GM12865 (cell line): ENCODE measurements around the gene BPIFA2.

Experiments used
- DNase-seq: peaks from one replicate; pipeline ENCODE4 v3.0.0; 2010; ENCODE audit warnings: low read depth
- H3K4me3 ChIP-seq: 2 replicates; pipeline ENCODE4 v1.5.1; 2011; ENCODE audit warnings: mild to moderate bottlenecking, low read depth, low read length, control low read depth
- TF ChIP-seq, protein P1 (sequence below): IDR thresholded peaks from 2 replicates; pipeline ENCODE4 v1.5.1; 2011; ENCODE audit warnings: low read length, control low read depth, low read depth, inconsistent platforms; ENCODE audit not compliant: insufficient read depth; ENCODE audit errors: missing control alignments

Gene BPIFA2

DNA sequence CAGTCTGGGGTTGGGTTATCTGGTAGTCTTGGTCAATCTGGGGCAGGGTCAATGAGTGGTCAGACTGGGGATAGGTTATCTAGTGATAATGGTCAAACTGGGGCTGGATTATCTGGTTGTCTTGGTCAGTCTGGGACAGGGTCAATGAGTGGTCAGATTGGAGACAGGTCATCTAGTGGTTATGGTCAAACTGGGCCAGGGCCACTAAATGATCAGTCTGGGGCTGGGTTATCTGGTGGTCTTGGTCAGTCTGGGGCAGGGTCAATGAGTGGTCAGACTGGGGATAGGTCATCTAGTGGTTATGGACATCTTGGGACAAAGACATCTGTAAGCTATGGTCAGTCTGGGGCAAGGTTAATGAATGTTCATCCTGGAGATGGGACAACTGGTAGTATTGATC lies 28.5 kb upstream of the BPIFA2 start:
- no peak overlapping the region for H3K4me3 ChIP-seq
- TF ChIP-seq, protein P1, sequence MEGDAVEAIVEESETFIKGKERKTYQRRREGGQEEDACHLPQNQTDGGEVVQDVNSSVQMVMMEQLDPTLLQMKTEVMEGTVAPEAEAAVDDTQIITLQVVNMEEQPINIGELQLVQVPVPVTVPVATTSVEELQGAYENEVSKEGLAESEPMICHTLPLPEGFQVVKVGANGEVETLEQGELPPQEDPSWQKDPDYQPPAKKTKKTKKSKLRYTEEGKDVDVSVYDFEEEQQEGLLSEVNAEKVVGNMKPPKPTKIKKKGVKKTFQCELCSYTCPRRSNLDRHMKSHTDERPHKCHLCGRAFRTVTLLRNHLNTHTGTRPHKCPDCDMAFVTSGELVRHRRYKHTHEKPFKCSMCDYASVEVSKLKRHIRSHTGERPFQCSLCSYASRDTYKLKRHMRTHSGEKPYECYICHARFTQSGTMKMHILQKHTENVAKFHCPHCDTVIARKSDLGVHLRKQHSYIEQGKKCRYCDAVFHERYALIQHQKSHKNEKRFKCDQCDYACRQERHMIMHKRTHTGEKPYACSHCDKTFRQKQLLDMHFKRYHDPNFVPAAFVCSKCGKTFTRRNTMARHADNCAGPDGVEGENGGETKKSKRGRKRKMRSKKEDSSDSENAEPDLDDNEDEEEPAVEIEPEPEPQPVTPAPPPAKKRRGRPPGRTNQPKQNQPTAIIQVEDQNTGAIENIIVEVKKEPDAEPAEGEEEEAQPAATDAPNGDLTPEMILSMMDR = no peak
- no peak for DNase-seq

DNA sequence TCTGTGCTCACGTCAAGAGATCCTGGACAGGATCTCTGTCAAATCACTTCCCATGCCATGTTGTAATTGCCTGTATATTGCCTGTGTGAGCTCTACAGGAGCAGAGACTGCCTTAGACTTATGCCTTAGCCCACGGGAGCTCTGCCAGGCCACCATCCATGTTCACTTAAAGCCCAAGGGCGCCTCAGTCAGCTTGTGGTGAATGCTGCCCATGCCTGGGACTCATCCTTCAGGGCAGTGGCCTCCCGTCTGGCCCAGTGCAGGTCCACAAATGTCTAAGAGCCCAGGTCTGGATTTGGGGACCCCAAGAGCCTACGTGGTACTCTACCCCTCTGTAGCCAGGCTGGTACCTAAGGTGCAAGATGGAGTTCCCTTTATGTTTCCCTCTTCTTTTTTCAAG lies 22.4 kb upstream of the BPIFA2 start:
- H3K4me3 ChIP-seq = no peak overlapping the region
- TF ChIP-seq, protein P1 = no peak
- no peak for DNase-seq

DNA sequence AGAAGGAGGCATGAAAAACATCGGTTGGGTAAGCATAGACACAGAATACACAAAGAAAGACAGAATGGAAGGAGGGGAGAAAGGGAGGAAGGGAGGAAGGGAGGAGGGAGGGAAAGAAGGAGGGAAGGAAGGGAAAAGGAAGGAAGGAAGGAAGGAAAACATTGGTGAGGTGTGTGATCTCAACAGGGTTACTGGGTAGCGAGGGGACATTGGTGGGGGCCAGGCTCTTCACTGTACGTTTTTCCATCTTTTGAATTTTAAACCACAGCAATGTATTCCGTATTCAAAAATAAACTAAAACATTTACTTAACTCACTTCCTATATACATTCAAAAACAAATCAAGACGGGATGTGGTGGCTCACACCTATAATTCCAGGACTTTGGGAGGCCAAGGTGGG lies 20.7 kb upstream of the BPIFA2 start:
- DNase-seq = no peak
- no peak overlapping the region for H3K4me3 ChIP-seq
- TF ChIP-seq, protein P1 = no peak

DNA sequence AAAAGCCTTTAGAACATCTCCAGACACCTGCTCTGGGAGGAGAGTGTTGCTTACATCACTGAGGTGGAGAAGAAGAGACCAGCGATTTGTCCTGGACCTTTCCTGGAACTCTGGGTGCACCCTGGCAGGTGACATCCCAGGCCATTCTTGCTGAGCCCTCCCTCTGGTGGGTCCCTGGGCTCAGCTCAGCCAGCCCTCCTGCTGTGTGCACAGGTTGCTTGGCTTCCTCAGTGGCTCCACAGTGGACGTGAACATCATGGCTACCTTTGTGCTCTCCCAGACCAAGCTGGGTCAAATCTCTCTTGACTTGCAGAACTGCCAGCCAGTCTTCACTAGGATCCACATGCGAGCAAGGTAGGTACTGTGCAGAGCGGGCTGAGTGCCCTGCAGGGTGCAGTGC lies 19.9 kb upstream of the BPIFA2 start:
- H3K4me3 ChIP-seq = no peak overlapping the region
- no peak for DNase-seq
- TF ChIP-seq, protein P1 = no peak

DNA sequence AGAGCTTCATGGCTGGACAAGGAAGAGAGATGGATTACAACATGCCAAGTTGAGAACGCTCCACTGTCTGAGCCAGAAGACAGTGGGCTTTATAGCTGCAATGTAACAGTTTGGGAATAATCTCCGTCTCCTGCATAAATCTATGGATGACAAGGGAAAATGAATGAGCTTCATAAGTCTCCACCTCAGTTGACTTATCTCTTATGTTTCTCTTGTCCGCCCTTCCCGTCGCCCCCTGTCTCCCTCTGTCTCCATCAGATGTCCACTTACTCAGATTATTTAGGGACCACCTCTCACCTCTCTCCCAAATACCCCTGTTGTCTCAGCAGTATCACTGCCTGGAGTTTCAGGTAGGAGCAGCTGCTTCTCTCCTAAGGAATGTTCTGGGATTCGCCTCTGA lies 13.7 kb upstream of the BPIFA2 start:
- DNase-seq = no peak
- TF ChIP-seq, protein P1 = no peak
- H3K4me3 ChIP-seq = no peak overlapping the region

DNA sequence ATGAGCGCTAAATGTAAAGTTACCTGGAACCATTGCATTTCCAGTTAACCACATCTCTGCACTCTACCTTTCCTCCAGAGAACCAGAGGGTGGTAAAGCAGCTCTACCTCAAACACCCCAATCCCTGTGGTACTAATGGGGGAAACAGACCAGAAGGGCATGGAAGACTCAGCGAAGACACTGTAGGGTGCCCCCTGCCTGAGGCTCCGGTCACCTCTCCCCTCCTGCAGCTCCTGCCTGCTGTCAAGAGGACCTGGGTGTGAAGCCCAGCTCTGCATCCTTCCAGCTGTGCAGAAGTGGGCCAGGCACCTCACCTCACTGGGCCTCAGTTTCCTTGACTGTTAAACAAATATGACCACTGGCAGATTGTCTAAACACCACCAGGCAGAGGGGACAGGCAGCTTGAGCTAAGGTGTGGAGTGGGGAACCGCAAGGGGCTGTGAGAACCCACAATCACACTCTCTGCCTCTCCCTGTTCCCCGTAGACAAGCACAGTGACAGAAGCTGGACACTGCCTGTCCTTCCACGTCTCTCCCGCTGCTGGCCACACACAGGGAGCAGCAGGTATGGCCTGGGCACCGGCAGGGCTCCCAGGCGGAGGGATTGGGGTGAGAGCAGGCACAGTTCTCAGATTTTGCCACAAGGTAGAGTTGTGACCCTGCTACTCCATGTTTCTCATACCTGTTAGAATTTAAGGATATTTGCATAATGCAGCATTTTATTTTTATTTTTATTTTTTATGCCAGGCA lies 9.1 kb upstream of the BPIFA2 start:
- H3K4me3 ChIP-seq = no peak overlapping the region
- TF ChIP-seq, protein P1 = no peak
- no peak for DNase-seq

DNA sequence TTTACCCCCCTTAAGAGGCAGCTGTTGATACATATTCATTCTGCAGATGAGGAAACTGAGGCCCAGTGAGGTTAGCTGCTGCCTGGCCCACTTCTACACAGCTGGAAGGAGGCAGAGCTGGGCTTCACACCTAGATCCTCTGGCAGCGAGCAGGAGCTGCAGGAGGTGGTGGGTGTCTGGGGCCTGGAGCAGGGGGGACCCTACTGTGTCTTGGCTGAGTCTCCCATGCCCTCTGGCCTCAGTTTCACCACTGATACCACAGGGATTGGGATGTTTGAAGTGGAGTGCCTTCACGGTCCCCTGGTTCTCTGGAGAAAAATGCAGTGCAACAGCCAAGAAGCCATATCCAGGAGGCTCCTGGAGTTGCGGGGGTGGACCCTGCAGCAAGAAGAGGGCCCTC lies 8.2 kb upstream of the BPIFA2 start:
- no peak overlapping the region for H3K4me3 ChIP-seq
- no peak for DNase-seq
- TF ChIP-seq, protein P1 = no peak
